SU-DHL-6 (cell line): Measurements from ENCODE around the gene FRMPD2.

Experiments
- CTCF ChIP-seq: fragments of 200-600 bp; sonication (generic); IDR thresholded peaks from one replicate; pipeline ENCODE4 v1.5.1; 2017; ENCODE audit warnings: antibody characterized with exemption, mild to moderate bottlenecking, low read length, moderate library complexity; ENCODE audit not compliant: insufficient read depth, poor library complexity, severe bottlenecking
- EZH2phosphoT487 ChIP-seq: fragments of 200-600 bp; sonication (generic), shearing (Covaris generic); conservative IDR thresholded peaks from 2 replicates; pipeline ENCODE4 v1.6.1; 2018; ENCODE audit warnings: mild to moderate bottlenecking, antibody characterized with exemption, low read length, moderate library complexity, mixed read lengths

- no peak for TF ChIP-seq CTCF
- no peak for TF ChIP-seq EZH2phosphoT487
Measured at GRCh38 chr10:48316236-48316635, 41.7 kb upstream of the FRMPD2 start.
